ENCODE results near the gene EGR2.

- no peak for TF ChIP-seq EZH2 (IDR thresholded peaks at IDR 0.05; ENCODE audit: insufficient read depth, low read length)
- TF ChIP-seq CTCF (IDR thresholded peaks at IDR 0.05; ENCODE audit: insufficient read depth, low read depth, low read length), result no peak
Measured at GRCh38 chr10:62829622-62830021, 13.5 kb upstream of the EGR2 start.
